GM12875 (cell line): ENCODE measurements around the gene MEF2A.

Experiments
- H3K4me3 ChIP-seq: one replicate; pipeline ENCODE4 v1.5.1; 2011; ENCODE audit warnings: low read depth, low read length, control low read depth
- TF ChIP-seq, protein P1 (sequence below): IDR thresholded peaks from 2 replicates; pipeline ENCODE4 v1.5.1; 2011; ENCODE audit warnings: low read depth, mild to moderate bottlenecking, control low read depth, inconsistent platforms, low read length, moderate library complexity, borderline replicate concordance; ENCODE audit not compliant: insufficient read depth

MEF2A gene

DNA sequence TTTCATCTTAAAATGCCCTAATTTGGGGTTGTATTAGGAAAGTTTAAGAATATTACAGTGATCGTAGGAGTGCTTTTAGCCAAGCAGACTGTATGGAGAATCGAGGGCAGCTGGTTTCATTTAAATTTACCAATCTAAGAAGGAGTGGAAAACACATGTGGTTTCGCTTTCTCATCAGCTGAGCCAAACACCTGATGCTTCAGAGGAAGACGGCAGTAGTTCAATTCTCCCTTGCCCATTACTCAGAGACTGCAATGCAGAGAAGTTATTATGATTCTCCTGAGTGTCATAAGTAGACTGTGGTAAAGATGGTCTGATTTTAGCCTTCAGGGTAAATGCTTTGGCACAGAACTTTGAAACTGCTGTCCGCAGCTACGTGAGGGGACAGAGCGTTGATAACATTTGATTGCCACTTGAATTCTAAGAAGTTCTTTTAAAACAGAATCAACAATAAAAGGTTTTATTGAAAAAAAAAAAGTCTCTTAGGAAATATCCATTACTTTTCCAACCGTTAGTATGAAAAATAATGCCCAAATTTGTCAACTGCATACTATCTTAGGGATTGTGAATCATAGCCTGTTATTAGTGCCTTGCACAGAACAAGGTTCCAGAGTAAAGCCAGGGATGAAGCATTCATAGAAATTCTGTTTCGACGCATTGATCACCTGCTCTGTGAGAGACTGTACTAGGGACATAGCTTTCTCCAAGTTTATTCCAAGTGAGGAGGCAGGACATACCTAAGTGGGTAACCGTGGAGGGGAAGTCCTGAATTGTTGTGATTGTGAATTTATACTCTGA, 141.9 kb downstream of the MEF2A start:
- TF ChIP-seq, protein P1, sequence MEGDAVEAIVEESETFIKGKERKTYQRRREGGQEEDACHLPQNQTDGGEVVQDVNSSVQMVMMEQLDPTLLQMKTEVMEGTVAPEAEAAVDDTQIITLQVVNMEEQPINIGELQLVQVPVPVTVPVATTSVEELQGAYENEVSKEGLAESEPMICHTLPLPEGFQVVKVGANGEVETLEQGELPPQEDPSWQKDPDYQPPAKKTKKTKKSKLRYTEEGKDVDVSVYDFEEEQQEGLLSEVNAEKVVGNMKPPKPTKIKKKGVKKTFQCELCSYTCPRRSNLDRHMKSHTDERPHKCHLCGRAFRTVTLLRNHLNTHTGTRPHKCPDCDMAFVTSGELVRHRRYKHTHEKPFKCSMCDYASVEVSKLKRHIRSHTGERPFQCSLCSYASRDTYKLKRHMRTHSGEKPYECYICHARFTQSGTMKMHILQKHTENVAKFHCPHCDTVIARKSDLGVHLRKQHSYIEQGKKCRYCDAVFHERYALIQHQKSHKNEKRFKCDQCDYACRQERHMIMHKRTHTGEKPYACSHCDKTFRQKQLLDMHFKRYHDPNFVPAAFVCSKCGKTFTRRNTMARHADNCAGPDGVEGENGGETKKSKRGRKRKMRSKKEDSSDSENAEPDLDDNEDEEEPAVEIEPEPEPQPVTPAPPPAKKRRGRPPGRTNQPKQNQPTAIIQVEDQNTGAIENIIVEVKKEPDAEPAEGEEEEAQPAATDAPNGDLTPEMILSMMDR = no peak
- no peak overlapping the region for H3K4me3 ChIP-seq

DNA sequence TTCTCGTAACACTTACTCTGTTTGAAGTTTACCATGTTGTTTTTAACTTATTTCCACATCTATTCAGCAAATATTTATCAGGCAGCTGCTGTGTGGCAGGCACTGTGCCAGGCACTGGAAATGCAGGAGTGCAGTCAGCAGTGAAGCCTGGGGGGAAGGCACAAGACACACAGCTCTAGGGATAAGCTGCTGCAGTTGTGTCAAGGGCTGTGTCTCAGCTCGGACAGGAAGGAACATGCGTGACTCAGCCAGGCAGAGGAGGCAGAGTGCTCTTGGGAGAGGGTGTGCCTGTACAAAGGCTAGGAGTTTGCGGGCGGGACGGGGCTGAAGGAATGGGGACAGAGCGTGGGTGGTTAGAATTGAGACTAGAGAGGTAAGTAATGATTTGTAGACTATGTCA, 142.8 kb downstream of the MEF2A start:
- no peak overlapping the region for H3K4me3 ChIP-seq
- TF ChIP-seq, protein P1 = no peak

DNA sequence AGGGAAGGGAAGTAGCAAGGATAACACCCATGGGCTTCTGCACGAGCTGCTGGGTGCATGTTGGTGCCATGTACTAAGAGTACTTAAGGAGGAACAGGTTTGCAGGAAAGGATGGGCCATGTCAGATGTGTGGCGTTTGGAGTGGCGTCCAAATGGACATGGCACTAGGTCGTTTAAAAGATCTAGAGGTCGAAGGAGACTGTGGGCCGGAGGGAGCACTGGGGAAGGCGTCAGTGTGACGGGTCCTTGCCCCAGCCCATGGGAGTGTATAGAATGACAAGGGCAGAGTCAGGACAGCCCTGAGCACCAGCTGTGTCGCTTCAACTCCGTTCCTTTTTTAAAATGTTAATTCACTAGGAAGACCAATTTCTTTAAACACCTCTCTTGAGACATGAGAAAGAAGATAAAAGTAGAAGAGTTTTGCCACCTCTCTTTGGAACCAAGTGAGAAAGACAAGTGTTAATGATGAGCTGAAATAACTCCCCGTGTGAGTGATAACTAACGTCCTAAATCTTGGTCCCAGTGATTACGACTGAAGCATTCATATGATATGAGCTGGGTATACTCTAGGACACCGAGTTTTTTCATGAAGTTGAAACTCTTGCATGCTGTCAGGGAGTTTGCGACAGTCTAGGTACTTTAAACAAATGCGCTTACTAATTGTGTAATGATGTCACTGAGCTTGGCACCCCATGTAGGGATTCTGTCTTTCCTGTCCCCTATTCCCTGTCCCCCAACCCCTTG, 143.6 kb downstream of the MEF2A start:
- TF ChIP-seq, protein P1 = no peak
- H3K4me3 ChIP-seq = no peak overlapping the region

DNA sequence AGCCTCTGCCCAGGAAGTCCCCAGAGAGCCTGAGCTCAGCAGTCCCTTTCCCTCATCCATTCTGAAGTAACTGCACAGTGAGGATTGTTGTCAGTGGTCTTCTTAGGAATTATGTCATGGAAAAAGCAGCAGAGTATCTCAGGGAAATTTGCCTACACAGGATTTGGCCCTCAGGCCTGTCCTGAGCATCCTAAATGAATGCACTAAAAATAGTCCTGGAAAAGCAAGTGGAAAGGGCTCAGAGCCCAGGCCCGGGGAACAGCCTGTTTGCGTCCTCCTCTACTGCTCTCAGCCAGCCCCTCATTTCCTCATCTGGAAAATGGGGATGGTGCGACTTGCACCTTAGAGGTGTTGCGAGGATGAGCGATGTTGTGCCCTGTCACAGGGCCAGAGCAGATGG, 145.8 kb downstream of the MEF2A start:
- no peak overlapping the region for H3K4me3 ChIP-seq
- TF ChIP-seq, protein P1 = no peak

DNA sequence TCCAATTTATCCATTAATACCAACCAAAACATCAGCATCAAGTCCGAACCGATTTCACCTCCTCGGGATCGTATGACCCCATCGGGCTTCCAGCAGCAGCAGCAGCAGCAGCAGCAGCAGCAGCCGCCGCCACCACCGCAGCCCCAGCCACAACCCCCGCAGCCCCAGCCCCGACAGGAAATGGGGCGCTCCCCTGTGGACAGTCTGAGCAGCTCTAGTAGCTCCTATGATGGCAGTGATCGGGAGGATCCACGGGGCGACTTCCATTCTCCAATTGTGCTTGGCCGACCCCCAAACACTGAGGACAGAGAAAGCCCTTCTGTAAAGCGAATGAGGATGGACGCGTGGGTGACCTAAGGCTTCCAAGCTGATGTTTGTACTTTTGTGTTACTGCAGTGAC, 146.6 kb downstream of the MEF2A start:
- no peak overlapping the region for H3K4me3 ChIP-seq
- TF ChIP-seq, protein P1 = no peak

DNA sequence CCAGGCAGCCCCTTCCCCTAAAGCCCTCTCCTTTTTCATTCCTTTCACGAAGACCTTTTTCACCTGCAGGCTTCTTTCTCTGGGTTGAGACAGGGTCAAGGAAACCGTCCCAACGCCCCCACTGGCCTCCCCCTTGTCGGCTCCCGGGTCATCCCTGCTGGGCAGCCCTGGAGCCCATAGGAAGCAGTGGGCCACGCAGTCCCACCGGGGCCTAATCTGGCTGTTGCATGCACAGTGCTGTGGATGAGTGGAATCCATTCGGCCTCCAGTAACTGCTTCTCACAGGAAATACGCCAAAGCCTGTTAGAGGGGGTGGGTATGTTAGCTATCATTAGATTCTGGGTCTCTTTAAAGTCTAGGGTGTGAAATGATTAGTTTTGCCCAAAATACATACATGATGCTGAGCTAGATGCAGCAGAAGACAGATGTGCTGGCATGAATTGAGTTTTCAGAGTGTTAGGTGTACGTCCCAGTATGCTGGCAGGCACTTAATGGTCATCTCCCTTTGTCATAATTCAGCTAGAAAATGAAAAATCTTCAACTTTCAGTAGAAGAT, 150.8 kb downstream of the MEF2A start:
- TF ChIP-seq, protein P1 = no peak
- H3K4me3 ChIP-seq = no peak overlapping the region
